ENCODE measurements around the gene CD247.

Gene CD247

DNA sequence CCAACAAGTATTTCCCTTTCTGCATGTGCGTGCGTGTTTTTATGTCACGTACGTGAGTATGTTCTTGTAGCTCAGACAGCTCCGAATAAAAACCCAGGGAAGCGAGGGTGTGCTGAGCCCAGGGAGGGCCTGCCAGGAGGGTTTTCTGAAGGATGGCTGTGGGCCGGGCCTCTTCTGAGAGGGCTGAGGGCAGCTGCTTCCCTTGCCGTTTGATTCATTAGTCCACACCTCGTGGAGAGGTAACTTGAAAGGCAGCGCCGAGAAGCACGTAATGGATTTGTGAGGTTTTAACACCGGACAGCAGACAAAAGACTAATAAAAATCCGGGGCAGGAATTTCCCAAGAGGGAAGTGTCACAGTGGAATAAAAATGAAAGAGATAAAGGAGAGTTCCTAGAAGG is 29.5 kb downstream of the CD247 start:
- DNase-seq (ENCODE audit: low read depth), result no peak
- H3K4me3 ChIP-seq (ENCODE audit: low read depth, low read length), result no peak overlapping the region
- TF ChIP-seq MYC (IDR thresholded peaks at IDR 0.05; ENCODE audit: low read depth, low read length) (no peak), POLR2A (IDR thresholded peaks at IDR 0.05; ENCODE audit: extremely low read depth, insufficient read length) (no peak), CTCF (IDR thresholded peaks at IDR 0.05; ENCODE audit: low read depth, low read length) (no peak)
- TF ChIP-seq, protein P1, sequence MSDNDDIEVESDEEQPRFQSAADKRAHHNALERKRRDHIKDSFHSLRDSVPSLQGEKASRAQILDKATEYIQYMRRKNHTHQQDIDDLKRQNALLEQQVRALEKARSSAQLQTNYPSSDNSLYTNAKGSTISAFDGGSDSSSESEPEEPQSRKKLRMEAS (IDR thresholded peaks at IDR 0.05; ENCODE audit: low read depth, low read length), result no peak

DNA sequence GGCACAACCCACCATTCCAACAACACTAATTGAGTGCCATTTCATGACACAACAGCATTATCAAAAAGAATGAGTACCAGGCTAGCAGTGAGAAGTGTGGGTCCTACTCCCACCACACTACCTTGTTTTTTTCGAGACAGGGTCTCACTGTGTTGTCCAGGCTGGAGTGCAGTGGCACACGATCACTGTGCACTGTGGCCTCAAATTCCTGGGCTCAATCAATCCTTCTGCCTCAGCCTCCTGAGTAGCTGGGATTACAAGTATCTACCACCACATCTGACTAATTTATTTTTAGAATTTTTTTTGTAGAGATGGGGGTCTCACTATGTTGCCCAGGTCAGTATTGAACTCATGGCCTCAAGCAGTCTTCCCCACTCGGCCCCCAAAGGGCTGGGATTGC is 30.7 kb downstream of the CD247 start:
- no peak for DNase-seq (ENCODE audit: low read depth)
- TF ChIP-seq CTCF (IDR thresholded peaks at IDR 0.05; ENCODE audit: low read depth, low read length) (no peak), MYC (IDR thresholded peaks at IDR 0.05; ENCODE audit: low read depth, low read length) (no peak), POLR2A (IDR thresholded peaks at IDR 0.05; ENCODE audit: extremely low read depth, insufficient read length) (no peak)
- TF ChIP-seq, protein P1 (IDR thresholded peaks at IDR 0.05; ENCODE audit: low read depth, low read length), result no peak

GRCh38 chr1:167486090-167486824 is 32.1 kb downstream of the CD247 start:
- no peak overlapping the region for H3K4me3 ChIP-seq (ENCODE audit: low read depth, low read length)
- TF ChIP-seq MYC (IDR thresholded peaks at IDR 0.05; ENCODE audit: low read depth, low read length) (no peak), POLR2A (IDR thresholded peaks at IDR 0.05; ENCODE audit: extremely low read depth, insufficient read length) (no peak), CTCF (IDR thresholded peaks at IDR 0.05; ENCODE audit: low read depth, low read length) (no peak)
- TF ChIP-seq, protein P1 (IDR thresholded peaks at IDR 0.05; ENCODE audit: low read depth, low read length), result no peak
- DNase-seq (ENCODE audit: low read depth), result no peak

More for the DNA sequence above, 30.7 kb downstream of the CD247 start:
- H3K4me3 ChIP-seq (ENCODE audit: low read depth, low read length), result no peak overlapping the region

DNA sequence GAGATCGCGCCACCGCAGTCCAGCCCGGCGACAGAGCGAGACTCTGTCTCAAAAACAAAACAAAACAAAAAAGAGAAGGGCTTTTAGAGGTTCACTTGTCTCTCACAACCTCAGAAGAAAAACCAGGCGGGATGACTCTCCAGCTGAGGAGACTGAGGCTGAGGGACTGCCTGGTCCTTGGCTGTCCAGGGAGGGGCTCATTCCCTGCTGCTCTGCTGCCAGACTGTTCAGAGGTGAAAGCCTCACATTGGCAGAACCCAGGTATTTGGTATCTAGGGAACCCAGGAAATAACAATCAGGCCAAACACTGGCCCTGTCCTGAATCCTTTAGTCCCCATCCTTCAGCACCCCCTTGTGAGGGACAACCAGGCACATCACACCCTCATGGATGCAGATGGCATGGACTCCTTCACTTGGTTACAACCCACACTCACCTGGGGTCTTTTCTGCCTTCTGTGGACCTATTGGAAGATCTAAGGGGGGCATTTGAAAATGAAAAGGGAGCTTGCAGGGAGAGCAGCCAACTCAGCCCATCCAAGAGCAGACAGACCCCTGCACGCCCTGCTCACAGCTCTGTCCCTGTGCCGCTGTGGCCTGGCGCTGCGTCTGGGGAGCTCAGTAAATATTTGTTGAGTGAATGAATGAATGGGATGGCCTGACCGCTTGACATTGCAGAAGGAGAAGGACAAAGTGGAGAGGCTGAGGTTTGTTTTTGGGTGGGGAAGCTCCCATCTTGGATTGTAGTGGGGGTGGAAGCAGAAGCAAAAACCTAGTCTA is 33.4 kb downstream of the CD247 start:
- DNase-seq (ENCODE audit: low read depth), result no peak
- TF ChIP-seq, protein P1 (IDR thresholded peaks at IDR 0.05; ENCODE audit: low read depth, low read length), result no peak
- TF ChIP-seq CTCF (IDR thresholded peaks at IDR 0.05; ENCODE audit: low read depth, low read length) (no peak), POLR2A (IDR thresholded peaks at IDR 0.05; ENCODE audit: extremely low read depth, insufficient read length) (no peak), MYC (IDR thresholded peaks at IDR 0.05; ENCODE audit: low read depth, low read length) (no peak)

DNA sequence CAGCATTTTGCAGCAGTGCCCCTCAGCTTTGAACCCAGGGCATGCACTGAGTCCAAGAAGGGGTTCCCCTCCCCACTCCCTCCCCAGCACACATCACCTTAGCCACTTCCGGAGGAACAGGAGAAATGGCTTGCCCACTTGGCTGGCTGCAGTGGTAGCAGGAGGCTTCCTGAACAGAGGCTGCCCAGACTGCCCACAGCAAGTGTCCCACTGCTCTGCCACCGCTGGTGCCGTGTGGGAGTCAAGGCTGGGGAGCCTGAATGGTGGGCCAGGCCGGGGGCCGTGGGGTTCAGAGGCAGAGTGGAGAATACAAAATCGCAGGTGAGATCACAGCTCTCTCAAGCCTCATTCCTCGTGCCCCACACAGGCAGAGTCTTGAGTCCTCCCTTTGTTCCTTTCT is 34.5 kb downstream of the CD247 start:
- no peak for TF ChIP-seq MYC (IDR thresholded peaks at IDR 0.05; ENCODE audit: low read depth, low read length)
- no peak for TF ChIP-seq CTCF (IDR thresholded peaks at IDR 0.05; ENCODE audit: low read depth, low read length)
- TF ChIP-seq, protein P1 (IDR thresholded peaks at IDR 0.05; ENCODE audit: low read depth, low read length), result no peak
- no peak for TF ChIP-seq POLR2A (IDR thresholded peaks at IDR 0.05; ENCODE audit: extremely low read depth, insufficient read length)
- H3K4me3 ChIP-seq (ENCODE audit: low read depth, low read length), result no peak overlapping the region
- no peak for DNase-seq (ENCODE audit: low read depth)

More for the DNA sequence above, 33.4 kb downstream of the CD247 start:
- no peak overlapping the region for H3K4me3 ChIP-seq (ENCODE audit: low read depth, low read length)

Measured in NB4 (cell line).